Omental fat pad (tissue), 4 donors: ENCODE measurements around the gene FLOT2. TPM values are rescaled to one million over a fixed set of nuclear protein-coding genes. Genes with fewer than 3 reads are reported as not detected.
"Not testable (repeated sequence)": the region's sequence is repeated elsewhere in the genome, so short reads cannot be mapped to it uniquely, and the experiment has no call there.

ENCODE experiments used
- ATAC-seq: fragments of 150-250 bp; one replicate; pipeline ENCODE4 v1.9.1; 2016; ENCODE audit warnings: mild to moderate bottlenecking, moderate library complexity; ENCODE audit not compliant: low FRiP score
- DNase-seq: peaks from one replicate; pipeline ENCODE4 v3.0.0-alpha.2; 2019; ENCODE audit warnings: low spot score
- total RNA-seq, 4 donors: library from RNA; depleted of rRNA; stranded (reverse); fragments of >200 nt; gene quantifications; one replicate each; pipeline ENCODE4 v1.1.0, GENCODE V29; 2016
- TF ChIP-seq, protein P1 (sequence below), 3 donors: fragments of 450-650 bp; IDR thresholded peaks; one replicate each; pipeline ENCODE4 v1.5.1; 2016 to 2017; ENCODE audit warnings: antibody characterized with exemption in 3 of 3, mild to moderate bottlenecking in 3 of 3, moderate library complexity in 2 of 3

FLOT2 gene
- total RNA-seq, 4 donors from 2014 or later: 51.1 to 95.0 (median 68.3) TPM

DNA sequence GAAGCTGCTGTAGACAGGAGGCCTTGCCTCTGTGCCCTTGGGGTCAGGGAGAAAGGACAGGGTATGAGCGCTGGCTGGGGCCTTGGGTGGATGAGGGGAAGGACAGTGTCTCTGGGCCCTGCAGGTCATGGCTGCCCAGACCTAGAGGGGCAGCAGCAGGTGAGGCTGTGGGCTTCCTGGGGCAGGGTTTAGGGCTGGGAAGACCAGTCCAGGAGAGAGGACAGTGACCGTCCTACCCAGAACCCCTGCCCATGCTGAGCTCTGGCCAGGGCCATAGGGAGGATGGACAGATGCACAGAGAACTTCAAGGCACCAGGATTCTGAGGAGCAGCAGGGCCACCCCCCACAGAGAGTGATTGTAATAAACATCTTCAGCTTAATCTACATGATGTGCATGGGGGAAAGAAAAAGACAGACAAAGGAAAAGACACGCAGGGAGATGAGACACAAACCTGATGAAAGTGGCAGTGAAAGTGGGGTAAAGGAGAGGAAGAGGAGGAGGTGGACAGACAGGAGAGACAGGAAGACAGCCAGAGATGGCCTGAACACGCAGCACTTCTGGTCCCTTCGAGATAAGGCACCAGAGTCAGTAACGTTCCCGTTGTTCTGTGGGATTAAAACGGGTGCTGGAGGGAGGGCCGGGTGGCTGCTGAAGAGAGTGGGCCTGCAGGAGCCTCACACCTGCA lies 17.5 kb downstream of the FLOT2 start:
- DNase-seq (no peak), ATAC-seq (no peak)
- TF ChIP-seq, protein P1, sequence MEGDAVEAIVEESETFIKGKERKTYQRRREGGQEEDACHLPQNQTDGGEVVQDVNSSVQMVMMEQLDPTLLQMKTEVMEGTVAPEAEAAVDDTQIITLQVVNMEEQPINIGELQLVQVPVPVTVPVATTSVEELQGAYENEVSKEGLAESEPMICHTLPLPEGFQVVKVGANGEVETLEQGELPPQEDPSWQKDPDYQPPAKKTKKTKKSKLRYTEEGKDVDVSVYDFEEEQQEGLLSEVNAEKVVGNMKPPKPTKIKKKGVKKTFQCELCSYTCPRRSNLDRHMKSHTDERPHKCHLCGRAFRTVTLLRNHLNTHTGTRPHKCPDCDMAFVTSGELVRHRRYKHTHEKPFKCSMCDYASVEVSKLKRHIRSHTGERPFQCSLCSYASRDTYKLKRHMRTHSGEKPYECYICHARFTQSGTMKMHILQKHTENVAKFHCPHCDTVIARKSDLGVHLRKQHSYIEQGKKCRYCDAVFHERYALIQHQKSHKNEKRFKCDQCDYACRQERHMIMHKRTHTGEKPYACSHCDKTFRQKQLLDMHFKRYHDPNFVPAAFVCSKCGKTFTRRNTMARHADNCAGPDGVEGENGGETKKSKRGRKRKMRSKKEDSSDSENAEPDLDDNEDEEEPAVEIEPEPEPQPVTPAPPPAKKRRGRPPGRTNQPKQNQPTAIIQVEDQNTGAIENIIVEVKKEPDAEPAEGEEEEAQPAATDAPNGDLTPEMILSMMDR (IDR thresholded peaks at IDR 0.05): no peak

DNA sequence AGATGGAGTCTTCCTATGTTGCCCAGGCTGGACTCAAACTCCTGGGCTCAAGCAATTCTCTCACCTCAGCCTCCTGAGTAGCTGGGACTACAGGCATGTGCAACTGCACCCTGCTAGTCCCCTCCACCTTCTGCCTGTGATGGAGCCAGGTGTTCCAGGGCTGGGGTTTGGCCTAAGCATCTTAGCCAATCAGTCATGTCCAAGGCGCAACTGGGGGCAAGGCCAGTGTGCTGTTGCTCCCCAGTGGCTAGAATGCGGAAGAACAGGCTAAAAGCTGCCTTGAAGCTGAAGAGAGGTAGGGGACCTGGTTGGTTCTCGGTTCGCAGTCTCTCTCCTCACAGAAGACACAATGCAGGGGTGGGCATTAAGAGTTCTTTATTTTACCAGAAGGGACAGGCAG lies 18.6 kb downstream of the FLOT2 start:
- DNase-seq: no peak
- ATAC-seq: no peak
- TF ChIP-seq, protein P1 (IDR thresholded peaks at IDR 0.05): no peak

DNA sequence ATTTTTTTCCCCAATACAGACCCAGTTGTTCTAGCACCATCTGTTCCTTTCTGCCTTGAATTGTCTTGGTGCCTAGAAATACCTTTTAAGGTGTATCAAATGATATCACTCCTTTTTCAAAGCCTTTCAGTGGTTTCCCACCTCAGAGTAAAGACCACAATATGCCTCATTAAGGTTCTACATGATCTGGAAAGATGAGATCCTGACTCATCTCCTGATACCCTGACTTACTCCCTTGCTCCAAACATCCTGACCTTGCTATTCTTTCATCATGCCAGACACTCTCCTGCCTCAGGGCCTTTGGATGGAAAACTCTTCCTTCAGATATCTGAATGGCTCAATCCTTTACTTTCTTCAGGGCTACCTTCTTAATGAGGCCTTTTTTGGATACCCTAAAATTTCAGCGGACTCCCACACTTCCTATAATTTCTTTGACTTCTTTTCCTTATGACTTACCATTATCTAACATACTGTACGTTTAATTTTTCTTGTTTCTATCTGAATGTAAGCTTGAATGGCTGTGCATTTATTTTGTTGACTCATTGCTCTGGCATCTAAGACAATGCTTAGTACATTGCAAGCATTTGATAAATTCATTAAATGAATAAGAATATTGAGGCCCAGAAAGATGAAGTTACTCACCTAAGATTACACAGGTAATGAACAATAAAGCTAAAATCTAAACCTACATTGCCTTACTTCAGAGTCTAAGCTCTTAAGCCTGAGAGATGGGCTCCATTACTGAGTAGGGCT lies 19.2 kb downstream of the FLOT2 start:
- ATAC-seq (no peak), DNase-seq (no peak)
- TF ChIP-seq, protein P1 (IDR thresholded peaks at IDR 0.05): no peak

DNA sequence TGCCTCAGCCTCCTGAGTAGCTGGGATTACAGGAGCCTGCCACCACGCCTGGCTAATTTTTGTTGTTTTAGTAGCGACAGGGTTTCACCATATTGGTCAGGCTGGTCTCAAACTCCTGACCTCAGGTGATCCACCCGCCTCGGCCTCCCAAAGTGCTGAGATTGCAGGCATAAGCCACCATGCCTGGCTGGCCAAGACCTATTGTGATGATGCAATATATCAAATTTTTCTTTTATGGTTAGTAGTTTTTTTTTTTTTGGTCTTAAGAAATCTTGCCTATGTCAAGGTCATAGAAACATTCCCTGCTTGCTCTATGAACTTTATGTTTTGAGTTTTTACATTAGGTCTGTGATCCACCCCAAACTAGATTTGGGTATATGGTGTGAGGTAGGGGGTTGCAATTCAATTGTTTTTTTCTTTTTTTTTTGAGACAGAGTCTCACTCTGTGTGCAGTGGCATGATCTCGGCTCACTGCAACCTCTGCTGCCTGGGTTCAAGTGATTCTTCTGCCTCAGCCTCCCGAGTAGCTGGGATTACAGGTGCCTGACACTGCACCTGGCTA lies 20.3 kb downstream of the FLOT2 start:
- not testable (repeated sequence) for DNase-seq, ATAC-seq

GRCh38 chr17:28875848-28876550 lies 21.5 kb downstream of the FLOT2 start:
- DNase-seq (no peak), ATAC-seq (no peak)
- TF ChIP-seq, protein P1 (IDR thresholded peaks at IDR 0.05): no peak

DNA sequence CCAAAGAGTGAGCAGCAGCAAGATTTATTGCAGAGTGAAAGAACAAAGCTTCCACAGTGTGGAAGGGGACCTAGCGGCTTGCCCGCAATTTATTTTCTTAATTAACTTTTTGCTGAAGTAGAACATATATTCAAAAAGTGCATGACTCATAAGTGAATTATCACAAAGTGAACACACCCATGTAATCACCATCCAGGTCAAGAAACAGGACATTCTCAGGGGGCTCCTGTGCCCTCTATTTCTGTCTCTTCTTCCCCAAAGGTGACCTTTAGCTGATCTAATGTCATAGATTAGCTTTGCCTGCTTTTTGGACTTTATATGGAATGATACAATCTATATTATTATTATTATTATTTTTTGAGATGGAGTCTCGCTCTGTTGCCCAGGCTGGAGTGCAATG lies 22.8 kb downstream of the FLOT2 start:
- ATAC-seq (no peak), DNase-seq (no peak)
- TF ChIP-seq, protein P1 (IDR thresholded peaks at IDR 0.05): no peak

- DNase-seq (no peak), ATAC-seq (no peak)
- TF ChIP-seq, protein P1 (IDR thresholded peaks at IDR 0.05): no peak
These were observed 23.7 kb downstream of the FLOT2 start for GRCh38 chr17:28873839-28874238.
